ENCODE results near the gene PDCD2.

DNA sequence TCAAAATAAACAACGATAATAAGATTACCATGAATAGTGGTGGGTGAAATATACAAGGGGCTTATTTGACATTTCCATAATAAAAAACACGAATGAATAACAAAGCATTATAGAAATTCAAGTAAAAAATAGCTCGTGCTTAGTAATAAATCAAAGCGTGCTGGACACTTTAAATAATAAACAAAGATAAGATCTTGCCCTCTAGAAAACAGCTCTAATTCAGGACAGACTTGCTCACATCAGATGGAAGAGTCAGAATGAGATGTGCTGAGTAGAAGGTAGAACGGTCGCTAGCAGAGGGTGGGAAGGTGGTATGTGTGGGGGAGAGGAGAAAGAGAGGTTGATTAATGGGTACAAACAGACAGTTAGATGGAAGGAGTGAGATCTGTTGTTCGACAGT is 58.6 kb downstream of the PDCD2 start:
- TF ChIP-seq POU6F1 (CRISPR knock-in tag; IDR thresholded peaks at IDR 0.05; ENCODE audit: borderline replicate concordance, low read depth) = no peak
- TF ChIP-seq GLIS3 (CRISPR knock-in tag; IDR thresholded peaks at IDR 0.05) = no peak
- no peak for TF ChIP-seq ESRRG (CRISPR knock-in tag; IDR thresholded peaks at IDR 0.05)
- no peak for TF ChIP-seq PPARA (CRISPR knock-in tag; IDR thresholded peaks at IDR 0.05; ENCODE audit: borderline replicate concordance)
- TF ChIP-seq PATZ1 (CRISPR knock-in tag; IDR thresholded peaks at IDR 0.05; ENCODE audit: borderline replicate concordance) = no peak
- no peak for TF ChIP-seq ZFP30 (CRISPR knock-in tag; IDR thresholded peaks at IDR 0.05)
